ENCODE measurements around the gene SDK1.

Gene SDK1

GRCh38 chr7:3787717-3788264 is 486.7 kb downstream of the SDK1 start:
- peak; percentile 5 for DNase-seq (ENCODE audit: low read depth, low spot score)

- no peak for DNase-seq (ENCODE audit: low read depth, low spot score)
Observed at GRCh38 chr7:3790803-3791202, 489.8 kb downstream of the SDK1 start.

GRCh38 chr7:3791327-3791726 is 490.3 kb downstream of the SDK1 start:
- DNase-seq (ENCODE audit: low read depth, low spot score): no peak

GRCh38 chr7:3795141-3795540 is 494.1 kb downstream of the SDK1 start:
- no peak for DNase-seq (ENCODE audit: low read depth, low spot score)

GRCh38 chr7:3795781-3796180 is 494.7 kb downstream of the SDK1 start:
- no peak for DNase-seq (ENCODE audit: low read depth, low spot score)

GRCh38 chr7:3805151-3805550 is 504.1 kb downstream of the SDK1 start:
- DNase-seq (ENCODE audit: low read depth, low spot score): peak; percentile 76

- DNase-seq (ENCODE audit: low read depth, low spot score): no peak
Observed at GRCh38 chr7:3806516-3806915, 505.5 kb downstream of the SDK1 start.

GRCh38 chr7:3807824-3808223 is 506.8 kb downstream of the SDK1 start:
- no peak for DNase-seq (ENCODE audit: low read depth, low spot score)

GRCh38 chr7:3821488-3821887 is 520.4 kb downstream of the SDK1 start:
- DNase-seq (ENCODE audit: low read depth, low spot score): no peak

- no peak for DNase-seq (ENCODE audit: low read depth, low spot score)
Observed at GRCh38 chr7:3825491-3825890, 524.4 kb downstream of the SDK1 start.

GRCh38 chr7:3832199-3832598 is 531.1 kb downstream of the SDK1 start:
- no peak for DNase-seq (ENCODE audit: low read depth, low spot score)

- peak; percentile 10 for DNase-seq (ENCODE audit: low read depth, low spot score)
Observed at GRCh38 chr7:3835109-3835508, 534.1 kb downstream of the SDK1 start.

- no peak for DNase-seq (ENCODE audit: low read depth, low spot score)
Observed at GRCh38 chr7:3836855-3837254, 535.8 kb downstream of the SDK1 start.

GRCh38 chr7:3844540-3845151 is 543.6 kb downstream of the SDK1 start:
- no peak for DNase-seq (ENCODE audit: low read depth, low spot score)

GRCh38 chr7:3846738-3847137 is 545.7 kb downstream of the SDK1 start:
- no peak for DNase-seq (ENCODE audit: low read depth, low spot score)

- no peak for DNase-seq (ENCODE audit: low read depth, low spot score)
Observed at GRCh38 chr7:3847336-3847735, 546.3 kb downstream of the SDK1 start.

- DNase-seq (ENCODE audit: low read depth, low spot score): no peak
Observed at GRCh38 chr7:3859431-3859830, 558.4 kb downstream of the SDK1 start.

GRCh38 chr7:3860932-3861331 is 559.9 kb downstream of the SDK1 start:
- DNase-seq (ENCODE audit: low read depth, low spot score): no peak

GRCh38 chr7:3861386-3861785 is 560.3 kb downstream of the SDK1 start:
- DNase-seq (ENCODE audit: low read depth, low spot score): no peak

GRCh38 chr7:3861941-3862340 is 560.9 kb downstream of the SDK1 start:
- peak; percentile 81 for DNase-seq (ENCODE audit: low read depth, low spot score)

- DNase-seq (ENCODE audit: low read depth, low spot score): no peak
Observed at GRCh38 chr7:3862774-3863173, 561.7 kb downstream of the SDK1 start.

GRCh38 chr7:3866277-3866676 is 565.2 kb downstream of the SDK1 start:
- no peak for DNase-seq (ENCODE audit: low read depth, low spot score)

GRCh38 chr7:3867863-3868262 is 566.8 kb downstream of the SDK1 start:
- DNase-seq (ENCODE audit: low read depth, low spot score): no peak

Data from astrocyte of the hippocampus (primary cell).